Measurements from ENCODE around the gene MYO10.

The MYO10 gene

GRCh38 chr5:16916262-16916878 is 19.7 kb downstream of the MYO10 start:
- DNase-seq (ENCODE audit: low read depth): peak; percentile 96

DNA sequence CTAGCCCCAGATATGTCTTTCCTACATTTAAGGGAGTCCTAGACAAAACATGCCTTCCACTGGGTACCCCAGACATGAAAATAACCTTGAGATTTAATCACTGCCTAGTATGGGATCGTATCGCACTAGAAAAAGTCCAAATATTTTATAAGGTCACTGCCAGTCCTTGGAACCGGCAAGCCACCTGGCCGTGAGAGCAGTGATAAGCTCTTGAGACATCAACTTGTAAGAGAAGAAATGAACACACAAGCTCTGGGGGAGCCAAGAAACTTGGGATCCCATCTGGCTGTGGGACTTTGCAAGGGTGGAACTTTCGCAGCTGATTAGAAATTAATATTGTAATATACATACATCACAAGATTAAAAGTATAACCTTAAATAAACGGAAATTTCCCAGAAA is 21.5 kb downstream of the MYO10 start:
- no peak for DNase-seq (ENCODE audit: low read depth)

DNA sequence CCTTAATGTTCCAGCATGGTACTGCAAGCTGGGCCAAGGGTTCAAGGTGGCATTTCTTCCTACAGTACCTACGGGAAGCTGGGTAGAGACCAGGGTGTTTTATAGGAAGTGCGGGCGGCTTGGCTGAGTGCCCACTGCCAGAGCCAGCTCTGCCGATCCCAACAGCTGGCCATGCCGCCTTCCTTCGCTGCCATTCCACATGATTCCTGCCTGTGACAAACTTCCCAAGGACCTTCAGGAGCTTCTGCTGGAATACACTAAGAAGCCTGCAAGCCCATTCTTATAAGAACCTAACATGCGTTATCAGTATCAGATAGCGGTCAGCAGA is 22.0 kb downstream of the MYO10 start:
- DNase-seq (ENCODE audit: low read depth): no peak

GRCh38 chr5:16913187-16914107 is 22.6 kb downstream of the MYO10 start:
- DNase-seq (ENCODE audit: low read depth): peak; percentile 29

DNA sequence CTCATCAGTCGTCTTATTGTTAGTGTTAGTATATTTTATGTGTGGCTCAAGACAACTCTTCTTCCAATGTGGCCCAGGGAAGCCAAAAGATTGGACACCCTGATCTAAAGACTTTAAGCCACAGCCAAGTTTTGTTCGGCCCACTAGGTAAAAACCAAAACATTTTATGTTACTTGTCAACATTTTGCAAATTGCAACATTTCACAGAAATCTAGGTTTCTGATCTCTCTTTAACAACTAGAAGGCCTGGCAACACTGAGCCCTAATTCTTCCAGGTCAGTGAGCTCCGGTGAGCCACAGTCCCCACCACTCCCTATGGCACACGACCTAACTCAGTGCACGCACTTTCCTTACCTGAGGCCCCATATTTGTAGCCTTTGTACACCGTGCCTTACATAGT is 24.0 kb downstream of the MYO10 start:
- no peak for DNase-seq (ENCODE audit: low read depth)

- DNase-seq (ENCODE audit: low read depth): peak; percentile 48
Measured at GRCh38 chr5:16909464-16909863, 26.6 kb downstream of the MYO10 start.

GRCh38 chr5:16907270-16907669 is 28.8 kb downstream of the MYO10 start:
- no peak for DNase-seq (ENCODE audit: low read depth)

DNA sequence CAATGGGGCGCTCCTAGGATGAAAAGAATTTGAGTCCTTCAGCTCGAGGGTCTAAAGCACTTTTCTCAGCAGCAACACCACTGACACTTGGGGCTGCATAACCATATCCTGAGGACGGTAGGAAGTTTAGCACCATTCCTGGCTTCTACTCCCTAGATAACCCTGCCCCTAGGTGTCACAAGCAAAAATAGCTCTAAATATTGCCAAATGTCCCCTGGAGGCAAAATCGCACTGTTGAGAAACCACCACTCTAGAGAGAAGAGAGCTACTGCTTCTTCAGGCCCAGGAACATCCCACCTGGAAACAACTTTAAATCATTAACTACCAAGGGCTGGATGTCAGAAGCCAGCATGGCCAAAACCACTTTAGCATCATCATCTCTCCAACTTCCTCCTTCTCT is 29.8 kb downstream of the MYO10 start:
- no peak for DNase-seq (ENCODE audit: low read depth)

DNA sequence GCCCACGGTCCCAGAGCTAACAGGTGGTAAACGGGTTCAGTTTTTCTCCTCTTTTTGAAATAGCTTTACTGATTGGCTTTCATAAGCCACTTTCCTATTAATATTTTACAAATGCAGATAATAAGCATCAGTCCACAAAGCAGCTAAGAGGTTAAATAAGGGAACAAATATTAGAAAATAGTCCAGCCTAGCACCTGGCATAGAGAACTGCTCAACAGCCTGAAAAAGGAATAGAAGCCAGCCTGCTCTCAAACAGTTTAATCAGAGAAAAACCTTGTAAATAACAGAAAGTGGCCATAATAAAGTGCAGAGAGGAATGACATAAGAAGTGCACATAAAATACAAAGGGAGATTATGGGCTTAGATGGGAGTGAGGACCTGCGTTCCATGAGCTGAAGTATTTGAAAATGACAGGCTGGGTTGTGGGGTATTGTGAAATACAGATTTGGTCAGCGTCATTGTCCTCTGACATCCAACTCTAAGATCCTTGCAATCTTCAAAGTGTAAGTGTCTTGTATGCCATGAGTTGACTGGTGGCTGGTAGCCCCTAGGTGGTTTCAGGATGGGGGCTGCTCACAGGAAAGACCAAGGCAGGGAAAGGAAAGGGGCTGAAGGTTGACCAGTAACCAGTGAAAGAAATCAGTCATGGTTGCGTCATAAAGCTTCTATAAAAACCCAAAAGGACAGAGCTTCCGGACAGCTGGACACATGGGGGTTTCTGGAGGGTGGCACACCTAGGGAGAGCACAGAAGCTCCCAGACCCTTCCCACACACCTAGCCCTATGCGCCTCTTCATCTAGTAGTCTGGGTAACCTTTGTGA is 32.4 kb downstream of the MYO10 start:
- DNase-seq (ENCODE audit: low read depth): no peak

DNA sequence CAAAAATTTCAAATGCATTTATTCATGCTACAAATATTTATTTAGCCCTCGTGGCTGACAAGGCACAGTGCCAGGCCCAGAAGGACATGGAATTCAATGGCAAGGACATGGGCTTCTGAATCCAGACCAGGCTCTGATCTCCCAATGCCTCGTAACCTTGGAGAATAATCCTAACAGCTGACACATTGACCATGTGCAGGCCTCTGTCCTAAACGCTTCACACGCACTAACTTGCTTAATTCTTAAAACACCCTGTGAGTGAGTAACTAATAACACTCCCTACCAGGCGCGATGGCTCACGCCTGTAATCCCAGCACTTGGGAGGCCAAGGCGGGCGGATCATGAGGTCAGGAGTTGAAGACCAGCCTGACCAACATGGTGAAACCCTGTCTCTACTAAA is 33.2 kb downstream of the MYO10 start:
- peak; percentile 54 for DNase-seq (ENCODE audit: low read depth)

DNA sequence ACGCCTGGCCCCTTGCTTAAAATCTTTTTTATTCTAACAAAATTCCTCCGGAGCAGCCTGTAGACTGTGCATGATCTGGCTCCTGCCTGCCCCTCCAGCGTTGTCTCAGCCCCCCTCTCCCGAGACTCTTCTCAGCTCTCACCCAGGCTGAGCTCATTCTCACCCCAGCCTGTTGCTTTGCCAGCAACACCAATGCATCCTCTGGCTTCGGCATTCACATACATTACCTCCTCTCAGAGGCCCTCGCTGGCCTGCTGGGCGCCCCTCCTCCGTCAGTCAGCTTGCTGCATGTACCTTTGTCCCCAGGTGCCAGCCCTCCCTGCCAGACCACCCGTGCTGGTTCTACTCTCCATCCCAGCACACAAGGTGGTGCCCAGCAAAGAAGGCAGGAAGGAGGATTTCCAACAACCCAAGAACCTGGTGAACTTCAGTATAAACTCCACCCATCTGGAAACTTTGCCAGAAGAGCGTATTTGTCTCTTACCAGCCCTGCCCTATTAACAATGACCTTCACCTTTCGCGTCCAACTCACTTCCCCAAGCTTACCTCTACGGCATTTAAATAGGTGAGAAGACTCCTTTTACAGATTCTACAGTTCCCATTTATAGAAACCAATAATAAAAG is 35.0 kb downstream of the MYO10 start:
- DNase-seq (ENCODE audit: low read depth): no peak

DNA sequence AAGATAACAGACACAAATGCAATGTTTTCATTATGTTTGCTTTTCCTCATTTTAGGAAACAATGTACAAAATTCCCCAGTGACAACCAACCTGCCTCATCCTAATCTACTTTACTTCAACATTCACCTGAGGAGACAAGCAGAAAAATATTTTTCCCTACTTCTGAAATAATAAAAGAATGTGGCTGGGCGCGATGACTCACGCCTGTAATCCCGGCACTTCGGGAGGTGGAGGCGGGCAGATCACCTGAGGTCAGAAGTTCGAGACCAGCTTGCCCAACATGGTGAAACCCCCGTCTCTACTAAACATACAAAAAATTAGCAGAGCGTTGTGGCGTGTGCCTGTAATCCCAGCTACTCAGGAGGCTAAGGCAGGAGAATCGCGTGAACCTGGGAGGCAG is 36.9 kb downstream of the MYO10 start:
- no peak for DNase-seq (ENCODE audit: low read depth)

GRCh38 chr5:16897800-16898199 is 38.3 kb downstream of the MYO10 start:
- no peak for DNase-seq (ENCODE audit: low read depth)

- peak; percentile 80 for DNase-seq (ENCODE audit: low read depth)
Measured at GRCh38 chr5:16897284-16897704, 38.8 kb downstream of the MYO10 start.

DNA sequence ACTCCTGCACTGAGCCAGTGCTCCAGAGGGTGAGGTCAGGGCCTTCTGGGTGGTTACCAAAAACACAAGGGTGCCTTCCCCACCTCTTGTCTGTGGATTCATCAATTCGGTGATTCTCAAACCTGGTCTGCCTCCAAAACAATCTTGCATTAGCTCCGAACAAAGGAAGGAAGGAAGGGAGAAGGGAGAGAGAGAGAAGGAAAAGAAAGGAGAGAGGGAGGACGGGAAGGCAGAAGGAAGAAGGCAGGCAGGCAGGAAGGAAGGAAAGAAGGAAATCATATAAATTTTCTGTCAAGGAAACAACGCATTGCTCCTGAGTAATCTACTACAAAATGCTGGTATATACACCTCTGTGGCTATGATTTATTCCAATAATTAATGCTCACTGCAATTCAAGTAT is 39.3 kb downstream of the MYO10 start:
- no peak for DNase-seq (ENCODE audit: low read depth)

GRCh38 chr5:16894236-16895057 is 41.6 kb downstream of the MYO10 start:
- DNase-seq (ENCODE audit: low read depth): peak; percentile 93

GRCh38 chr5:16891033-16891432 is 45.1 kb downstream of the MYO10 start:
- no peak for DNase-seq (ENCODE audit: low read depth)

- peak; percentile 55 for DNase-seq (ENCODE audit: low read depth)
Measured at GRCh38 chr5:16889972-16890519, 46.0 kb downstream of the MYO10 start.

DNA sequence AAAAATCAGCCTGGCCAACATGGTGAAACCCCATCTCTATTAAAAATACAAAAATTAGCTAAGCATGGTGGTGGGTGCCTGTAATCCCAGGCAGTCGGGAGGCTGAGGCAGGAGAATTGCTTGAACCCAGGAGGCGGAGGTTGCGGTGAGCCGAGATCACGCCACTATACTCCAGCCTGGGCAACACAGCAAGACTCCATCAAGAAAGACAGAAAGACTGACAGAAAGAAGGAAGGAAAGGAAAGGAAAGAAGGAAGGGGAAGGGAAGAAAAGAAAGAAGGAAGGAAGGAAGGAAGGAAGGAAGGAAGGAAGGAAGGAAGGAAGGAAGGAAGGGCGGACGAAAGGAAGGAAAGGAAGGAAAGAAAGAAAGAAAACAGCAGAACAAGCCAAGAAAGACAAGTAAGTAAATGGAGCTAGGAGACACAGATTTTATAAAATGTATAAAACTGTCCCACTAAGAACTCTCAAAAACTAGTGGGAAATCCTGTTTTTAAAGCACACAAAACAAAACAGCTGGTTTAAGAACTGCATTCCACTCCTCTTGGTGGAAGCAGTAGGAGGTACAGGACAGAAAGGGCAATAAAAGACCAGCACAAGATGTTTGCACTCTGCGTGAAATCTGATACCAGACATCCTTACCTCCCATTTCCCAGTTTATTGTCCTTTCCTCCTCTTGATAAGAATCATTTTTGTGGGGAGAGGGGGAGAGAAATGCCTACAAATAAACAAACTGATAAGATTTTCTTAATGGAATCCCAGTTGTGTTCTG is 46.7 kb downstream of the MYO10 start:
- peak; percentile 86 for DNase-seq (ENCODE audit: low read depth)

GRCh38 chr5:16888694-16889124 is 47.4 kb downstream of the MYO10 start:
- peak; percentile 79 for DNase-seq (ENCODE audit: low read depth)
